HG03103 (cell line): Measurements from ENCODE around the gene GCK.

Source experiments
- ATAC-seq: cut with Tn5 transposase; IDR thresholded peaks from one replicate; pipeline ENCODE4 v1.9.1; 2021; ENCODE audit warnings: low read depth; ENCODE audit not compliant: unreplicated experiment

Gene GCK

GRCh38 chr7:44189286-44189992 lies at the start of gene GCK:
TSS of gene GCK (minus strand) at chr7:44189439. CDS start at chr7:44188953, 486 bp downstream.
- no peak for ATAC-seq

DNA sequence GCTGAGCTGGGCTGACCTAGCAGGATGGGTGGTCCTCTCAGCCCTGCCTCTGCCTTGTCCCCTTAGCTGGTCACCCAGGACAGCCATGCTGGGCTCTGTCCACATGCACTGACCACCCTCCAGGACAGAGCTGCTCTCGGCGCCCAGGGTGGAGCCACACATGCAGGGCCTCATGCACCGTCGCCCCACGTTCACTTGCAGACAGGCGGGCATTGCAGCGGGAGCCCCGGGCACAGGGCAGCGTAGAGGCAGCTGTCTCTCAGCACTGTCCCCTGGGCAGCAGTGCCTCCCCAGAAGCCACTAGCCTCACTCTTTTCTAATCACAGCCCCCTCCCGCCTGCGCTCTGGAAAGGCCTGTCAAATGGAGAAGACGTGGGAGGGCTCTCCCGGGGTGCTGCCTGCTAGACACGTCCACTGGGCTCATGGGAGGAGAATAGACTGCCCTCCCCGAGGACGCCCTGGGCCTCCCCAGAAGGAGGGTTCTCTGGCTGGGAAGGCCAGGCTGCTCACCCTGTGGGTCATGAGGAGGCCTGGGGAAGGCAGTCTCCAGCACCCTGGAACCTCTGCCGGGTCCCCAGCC lies 49.0 kb upstream of the GCK start:
- no peak for ATAC-seq

DNA sequence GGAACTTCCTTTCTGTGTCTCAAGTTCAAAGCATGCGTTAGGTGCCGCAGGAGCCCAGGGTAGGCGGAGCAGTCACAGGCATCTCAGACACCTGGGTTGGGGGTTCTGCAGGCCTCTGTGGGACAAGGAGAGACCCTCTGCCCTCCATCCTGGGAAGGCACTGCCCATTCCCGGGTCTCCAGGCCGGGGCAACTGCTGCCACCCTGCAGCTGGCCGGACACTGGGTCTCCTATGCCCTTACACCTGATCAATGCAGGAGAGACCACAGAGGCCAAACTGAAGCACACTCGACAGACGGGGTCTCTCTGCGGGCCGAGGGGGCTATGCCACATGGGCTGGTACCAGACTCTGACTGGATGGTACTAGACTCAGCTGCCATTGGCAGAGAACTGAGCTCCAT lies 48.5 kb upstream of the GCK start:
- ATAC-seq = no peak

- no peak for ATAC-seq
These were observed 47.1 kb upstream of the GCK start for GRCh38 chr7:44236333-44236728.

- no peak for ATAC-seq
These were observed 46.5 kb upstream of the GCK start for GRCh38 chr7:44235582-44236332.

GRCh38 chr7:44235066-44235465 lies 45.8 kb upstream of the GCK start:
- no peak for ATAC-seq

- ATAC-seq = no peak
These were observed 43.9 kb upstream of the GCK start for GRCh38 chr7:44232901-44233715.

- no peak for ATAC-seq
These were observed 43.2 kb upstream of the GCK start for GRCh38 chr7:44232396-44232795.

DNA sequence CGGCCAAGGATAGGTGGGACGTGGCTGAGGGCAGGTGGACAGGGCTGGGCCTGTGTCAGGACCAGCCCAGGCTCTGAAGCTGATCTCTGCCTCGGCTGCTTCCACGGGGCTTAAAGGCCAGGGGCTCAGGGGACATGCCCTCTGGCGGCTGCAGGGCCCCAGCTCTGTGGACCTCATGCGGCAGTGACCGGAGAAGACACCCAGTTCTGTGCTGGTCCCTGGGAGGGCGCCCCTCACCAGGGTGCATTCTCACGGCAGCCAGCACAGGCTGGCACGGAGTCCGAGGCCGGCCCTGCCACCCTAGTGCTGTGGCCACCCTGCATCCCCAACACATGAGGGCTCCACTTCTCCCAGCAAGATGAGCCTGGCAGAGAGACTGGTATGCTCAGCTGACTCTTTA lies 41.8 kb upstream of the GCK start:
- ATAC-seq = no peak

DNA sequence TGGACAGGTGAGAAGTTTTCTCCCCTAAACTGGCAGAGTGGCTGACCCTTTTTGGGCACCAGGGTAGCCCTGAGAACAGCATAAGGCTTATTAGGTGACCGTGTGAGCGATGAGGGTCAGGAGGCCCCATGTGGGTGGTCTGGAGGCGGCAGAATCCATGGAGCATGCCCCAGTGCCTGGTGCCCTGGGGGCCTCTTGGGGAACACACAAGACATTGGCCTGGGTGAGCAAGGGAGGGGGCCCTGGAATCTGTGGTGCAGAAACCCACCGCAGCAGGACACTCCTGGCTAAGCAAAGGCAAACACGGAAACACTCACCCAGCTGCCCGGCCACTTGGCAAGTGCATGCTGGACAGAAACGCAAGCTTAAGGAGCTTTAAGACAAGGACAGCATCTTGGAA lies 41.0 kb upstream of the GCK start:
- ATAC-seq = no peak

DNA sequence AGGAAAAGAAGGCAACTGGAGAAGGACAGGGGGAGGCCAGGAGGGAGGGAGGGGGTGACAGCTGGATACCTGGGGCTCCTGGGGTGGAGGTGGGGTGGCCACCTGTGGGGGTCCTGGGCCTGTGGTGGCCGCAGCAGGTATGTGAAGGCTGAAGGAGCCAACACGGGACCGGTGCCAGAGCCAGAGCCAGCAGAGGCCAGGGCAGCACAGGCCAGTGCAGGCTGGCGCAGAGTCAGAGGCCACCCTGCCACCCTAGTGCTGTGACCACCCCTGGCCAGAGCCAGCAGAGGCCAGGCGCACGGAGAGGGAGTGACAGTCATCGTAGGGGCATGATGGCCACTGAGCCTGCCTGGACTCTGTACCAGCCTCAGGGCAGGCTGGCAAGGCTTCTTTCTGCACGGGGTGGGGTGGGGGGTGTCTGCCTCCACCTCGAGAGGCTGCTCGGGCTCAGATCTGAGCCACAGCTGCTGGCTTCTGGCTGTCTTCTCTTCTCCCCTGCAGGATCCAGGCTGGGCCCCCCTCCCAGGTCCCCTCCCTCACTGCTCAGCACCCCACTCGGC lies 40.4 kb upstream of the GCK start:
- ATAC-seq = no peak

DNA sequence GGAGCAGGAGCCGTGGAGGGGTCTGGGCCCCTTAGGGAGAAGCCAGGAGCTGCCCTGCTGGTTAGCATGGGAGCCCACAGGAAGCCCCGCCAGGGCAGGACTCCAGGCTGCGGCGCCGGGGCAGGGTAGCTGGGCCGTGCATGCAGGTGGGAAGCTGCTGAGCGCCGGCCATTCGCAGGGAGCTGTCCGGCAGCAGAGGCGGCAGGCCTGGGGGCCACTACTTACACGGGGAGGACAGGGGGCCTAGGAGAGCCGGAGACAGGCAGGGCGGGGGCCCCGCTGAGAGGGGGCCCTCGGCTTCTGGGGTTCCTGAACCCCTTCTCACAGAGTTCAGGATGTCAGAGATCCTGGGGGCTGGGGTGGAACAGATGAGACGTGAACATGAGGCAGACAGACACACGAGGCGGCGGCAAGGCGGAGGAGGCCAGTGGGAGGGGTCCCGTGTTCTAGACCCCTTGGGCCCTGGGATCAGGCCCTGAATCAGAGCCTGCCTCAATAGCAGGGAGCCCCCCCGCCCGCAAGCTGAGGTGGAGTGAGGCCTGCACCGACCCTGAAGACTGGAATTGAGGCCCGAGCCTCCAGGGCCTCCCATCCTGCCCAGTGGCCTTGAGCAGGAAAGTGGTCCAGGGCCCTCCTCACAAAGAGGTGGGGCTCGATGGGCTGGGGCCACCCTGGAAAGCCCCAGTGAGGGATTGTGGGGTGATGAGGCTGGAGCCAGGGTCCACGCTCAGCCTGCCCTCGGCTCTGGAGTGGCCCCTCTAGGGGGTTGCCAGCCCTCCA lies 39.5 kb upstream of the GCK start:
- no peak for ATAC-seq

DNA sequence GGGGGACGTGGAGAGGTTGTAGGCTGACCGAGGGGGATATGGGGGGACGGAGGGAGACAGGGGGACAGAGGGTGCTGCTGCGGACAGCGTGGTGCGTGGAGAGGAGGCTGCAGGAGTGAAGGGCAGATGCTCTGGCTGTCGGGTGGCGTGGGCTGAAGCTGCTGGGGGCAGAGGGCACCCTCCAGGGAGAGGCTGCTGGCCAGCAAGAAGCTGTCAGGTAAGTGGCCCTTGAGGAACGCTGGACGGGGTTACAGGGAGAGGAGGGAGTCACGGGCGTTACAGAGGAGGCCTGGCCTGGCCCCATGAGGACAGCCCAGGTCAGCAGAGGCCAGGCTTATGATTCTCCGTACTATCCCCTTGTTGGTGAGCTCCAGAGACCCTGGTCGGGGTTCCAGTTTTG lies 38.7 kb upstream of the GCK start:
- no peak for ATAC-seq

GRCh38 chr7:44226396-44226753 lies 37.1 kb upstream of the GCK start:
- ATAC-seq = no peak

- ATAC-seq = no peak
These were observed 36.5 kb upstream of the GCK start for GRCh38 chr7:44225566-44226395.

- ATAC-seq = no peak
These were observed 35.8 kb upstream of the GCK start for GRCh38 chr7:44224974-44225565.

- ATAC-seq = no peak
These were observed 35.1 kb upstream of the GCK start for GRCh38 chr7:44224080-44224973.
